H9 (cell line): ENCODE data around the gene EIF4E2. TPM values are rescaled to one million over a fixed set of nuclear protein-coding genes. Genes with fewer than 3 reads are reported as not detected.

Source experiments
- DNase-seq: peaks from one replicate; pipeline ENCODE4 v3.0.0-alpha.2; 2017
- H2AFZ ChIP-seq: one replicate; pipeline ENCODE4 v1.6.1; 2013; ENCODE audit warnings: mild to moderate bottlenecking, low read length, control low read depth, moderate library complexity
- H2AK5ac ChIP-seq: 2 replicates; pipeline ENCODE4 v1.6.1; 2013; ENCODE audit warnings: low read length, control low read depth, mixed read lengths; ENCODE audit not compliant: insufficient read length
- H2BK120ac ChIP-seq: one replicate; pipeline ENCODE4 v1.6.1; 2013; ENCODE audit warnings: low read depth, mild to moderate bottlenecking, low read length, control low read depth, inconsistent platforms; ENCODE audit not compliant: poor library complexity, severe bottlenecking
- H2BK12ac ChIP-seq: 2 replicates; pipeline ENCODE4 v1.6.1; 2013; ENCODE audit warnings: low read length, control low read depth, mixed read lengths, low read depth; ENCODE audit not compliant: insufficient read length
- H2BK15ac ChIP-seq: 2 replicates; pipeline ENCODE4 v1.6.1; 2013; ENCODE audit warnings: low read depth, low read length, control low read depth
- H2BK20ac ChIP-seq: one replicate; pipeline ENCODE4 v1.6.1; 2013; ENCODE audit warnings: low read depth, mild to moderate bottlenecking, low read length, control low read depth, inconsistent platforms; ENCODE audit not compliant: poor library complexity, severe bottlenecking
- H2BK5ac ChIP-seq: 2 replicates; pipeline ENCODE4 v1.6.1; 2013; ENCODE audit warnings: low read length, control low read depth, mixed read lengths; ENCODE audit not compliant: insufficient read length
- H3K14ac ChIP-seq: 2 replicates; pipeline ENCODE4 v1.6.1; 2013; ENCODE audit warnings: low read length, control low read depth; ENCODE audit not compliant: insufficient read depth
- H3K18ac ChIP-seq: 2 replicates; pipeline ENCODE4 v1.6.1; 2013; ENCODE audit warnings: low read depth, mild to moderate bottlenecking, mixed read lengths, low read length, control low read depth; ENCODE audit not compliant: insufficient read length
- H3K23ac ChIP-seq: 2 replicates; pipeline ENCODE4 v1.6.1; 2013; ENCODE audit warnings: low read length, control low read depth, mixed read lengths, low read depth; ENCODE audit not compliant: insufficient read length
- H3K23me2 ChIP-seq: 2 replicates; pipeline ENCODE4 v1.6.1; 2013; ENCODE audit warnings: low read depth, mild to moderate bottlenecking, mixed read lengths, low read length, control low read depth; ENCODE audit not compliant: insufficient read length, poor library complexity, severe bottlenecking
- H3K27ac ChIP-seq: 2 replicates; pipeline ENCODE4 v1.5.1; 2013; ENCODE audit warnings: low read length, control low read depth, mixed read lengths, low read depth; ENCODE audit not compliant: insufficient read length
- H3K27me3 ChIP-seq: 2 replicates; pipeline ENCODE4 v1.6.1; 2013; ENCODE audit warnings: low read length, control low read depth, inconsistent platforms; ENCODE audit not compliant: insufficient read depth
- H3K4ac ChIP-seq: 2 replicates; pipeline ENCODE4 v1.6.1; 2013; ENCODE audit warnings: low read depth, mild to moderate bottlenecking, control low read depth, inconsistent platforms, low read length, moderate library complexity
- H3K4me1 ChIP-seq: 2 replicates; pipeline ENCODE4 v1.6.1; 2013; ENCODE audit warnings: low read length, control low read depth, inconsistent platforms; ENCODE audit not compliant: insufficient read depth
- H3K4me2 ChIP-seq: 2 replicates; pipeline ENCODE4 v1.6.1; 2013; ENCODE audit warnings: low read length, control low read depth, mixed read lengths; ENCODE audit not compliant: insufficient read length, insufficient read depth
- H3K56ac ChIP-seq: 2 replicates; pipeline ENCODE4 v1.6.1; 2013; ENCODE audit warnings: low read depth, mild to moderate bottlenecking, mixed read lengths, low read length, control low read depth; ENCODE audit not compliant: insufficient read length
- H3K79me1 ChIP-seq: 2 replicates; pipeline ENCODE4 v1.6.1; 2013; ENCODE audit warnings: low read depth, mild to moderate bottlenecking, moderate library complexity, low read length, control low read depth, inconsistent platforms; ENCODE audit not compliant: insufficient read depth, poor library complexity, severe bottlenecking
- H3K79me2 ChIP-seq: 2 replicates; pipeline ENCODE4 v1.6.1; 2013; ENCODE audit warnings: low read length, control low read depth, inconsistent platforms; ENCODE audit not compliant: insufficient read depth
- H3K9ac ChIP-seq: 2 replicates; pipeline ENCODE4 v1.6.1; 2013; ENCODE audit warnings: low read length, control low read depth, mixed read lengths; ENCODE audit not compliant: insufficient read length; ENCODE audit errors: extremely low read depth
- H3K9me3 ChIP-seq: one replicate; pipeline ENCODE4 v1.6.1; 2013; ENCODE audit warnings: low read depth, low read length, inconsistent platforms; ENCODE audit not compliant: control insufficient read depth
- H3T11ph ChIP-seq: one replicate; pipeline ENCODE4 v1.6.1; 2013; ENCODE audit warnings: mild to moderate bottlenecking, low read length, control low read depth, inconsistent platforms
- H4K20me1 ChIP-seq: one replicate; pipeline ENCODE4 v1.6.1; 2013; ENCODE audit not compliant: control insufficient read depth, insufficient read length, insufficient read depth
- H4K5ac ChIP-seq: 2 replicates; pipeline ENCODE4 v1.6.1; 2013; ENCODE audit warnings: low read depth, mild to moderate bottlenecking, mixed read lengths, low read length, control low read depth; ENCODE audit not compliant: insufficient read length
- H4K8ac ChIP-seq: replicated peaks from 2 replicates; pipeline ENCODE4 v1.6.1; 2013; ENCODE audit warnings: low read length, control low read depth, mixed read lengths, low read depth; ENCODE audit not compliant: insufficient read length
- H4K91ac ChIP-seq: 2 replicates; pipeline ENCODE4 v1.6.1; 2013; ENCODE audit warnings: low read depth, mild to moderate bottlenecking, moderate library complexity, mixed read lengths, low read length, control low read depth; ENCODE audit not compliant: insufficient read length
- H3K27ac Mint-ChIP-seq, 3 experiments: 2 replicates in 2 of 3; 3 replicates in 1 of 3; pipeline ENCODE4 v1.8.0; 2020 to 2021; ENCODE audit warnings: mixed read lengths in 3 of 3, mild to moderate bottlenecking in 1 of 3, moderate library complexity in 1 of 3
- H3K27me3 Mint-ChIP-seq: 2 replicates; pipeline ENCODE4 v1.8.0; 2021; ENCODE audit warnings: low read depth, mild to moderate bottlenecking, moderate library complexity, mixed read lengths
- H3K36me3 Mint-ChIP-seq, 3 experiments: 2 replicates in 2 of 3; 3 replicates in 1 of 3; pipeline ENCODE4 v1.8.0; 2020 to 2021; ENCODE audit warnings: low read depth in 3 of 3, mixed read lengths in 3 of 3; ENCODE audit not compliant: insufficient read depth in 1 of 3
- H3K4me1 Mint-ChIP-seq, 2 experiments: 2 replicates each; pipeline ENCODE4 v1.8.0; 2020; ENCODE audit warnings: mixed read lengths in 2 of 2
- H3K4me3 Mint-ChIP-seq, 2 experiments: 2 replicates in 1 of 2; 3 replicates in 1 of 2; pipeline ENCODE4 v1.8.0; 2020 to 2021; ENCODE audit warnings: mild to moderate bottlenecking in 2 of 2, mixed read lengths in 2 of 2, moderate library complexity in 1 of 2
- H3K9me3 Mint-ChIP-seq, 2 experiments: 2 replicates in 1 of 2; 3 replicates in 1 of 2; pipeline ENCODE4 v1.8.0; 2020; ENCODE audit warnings: mild to moderate bottlenecking in 2 of 2, mixed read lengths in 2 of 2, moderate library complexity in 1 of 2
- CTCF ChIP-seq: fragments of 200-600 bp; sonication (generic); conservative IDR thresholded peaks from 3 replicates; pipeline ENCODE4 v1.8.0; 2021; ENCODE audit warnings: antibody characterized with exemption, mild to moderate bottlenecking
- WGBS: extraction: QIAGEN DNeasy Blood & Tissue Kit; methylation state at CpG from one replicate; pipeline ENCODE4 v1.1.7; 2013; ENCODE audit warnings: missing lambda C conversion rate, low lambda C conversion rate, mixed read lengths; ENCODE audit not compliant: insufficient read length; ENCODE audit errors: extremely low coverage; 5-methylcytosine and 5-hydroxymethylcytosine counted together
- total RNA-seq: library from RNA; stranded (reverse); gene quantifications from 2 replicates; pipeline ENCODE4 v1.2.1, GENCODE V29; 2021

Gene EIF4E2
- total RNA-seq, 1 experiment from 2014 or later, result 109 TPM

DNA sequence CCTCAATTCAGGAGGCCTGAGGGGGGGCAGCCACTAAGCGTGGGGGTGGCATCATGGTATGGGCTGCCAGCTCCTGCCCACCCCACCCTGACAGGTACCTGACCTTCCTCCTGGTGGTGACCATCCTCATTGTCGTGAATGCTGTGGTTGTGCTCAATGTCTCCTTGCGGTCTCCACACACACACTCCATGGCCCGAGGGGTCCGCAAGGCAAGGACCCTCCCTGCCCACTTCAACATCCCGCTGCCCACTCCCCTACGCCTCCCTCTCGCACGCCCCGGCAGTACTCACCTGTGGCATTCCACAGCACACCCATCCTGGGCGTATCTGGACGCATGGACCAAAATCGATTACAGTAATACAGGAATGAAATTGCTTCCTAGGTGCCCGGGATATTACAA, 7.0 kb upstream of the EIF4E2 start:
- WGBS, result no CpG with 5 or more reads among the region's 14 CpGs
- no peaks in the 10 kb centered on the region for H4K20me1 ChIP-seq
- peaks cover 5% of the 10 kb centered on the region; the same call in 1 of the 2 replicates for H3K27me3 Mint-ChIP-seq

More for the DNA sequence above, 7.0 kb upstream of the EIF4E2 start:
- Histone ChIP-seq H3K79me1 (no peaks in the 10 kb centered on the region), H2AFZ (no peak overlapping the region), H2BK20ac (no peak overlapping the region), H3K18ac (no peak overlapping the region), H3K9ac (no peak overlapping the region), H3K4me2 (no peak overlapping the region), H2BK15ac (no peak overlapping the region), H2BK12ac (no peak overlapping the region), H4K5ac (no peak overlapping the region), H3K9me3 (no peaks in the 10 kb centered on the region), H3K23ac (no peak overlapping the region), H4K91ac (no peak overlapping the region), H3K56ac (no peak overlapping the region), H3K27ac (no peak overlapping the region), H2BK5ac (no peak overlapping the region), H3K79me2 (no peaks in the 10 kb centered on the region), H3K14ac (no peak overlapping the region; the same call in 1 of the 2 replicates), H3K4me1 (no peaks in the 10 kb centered on the region), H2BK120ac (no peak overlapping the region), H2AK5ac (no peak overlapping the region), H3K27me3 (no peaks in the 10 kb centered on the region; the same call in 1 of the 2 replicates), H3T11ph (no peak overlapping the region), H3K23me2 (no peaks in the 10 kb centered on the region), H3K4ac (no peak overlapping the region), H4K8ac (no peak overlapping the region)
- no peak for TF ChIP-seq CTCF
- H3K9me3 Mint-ChIP-seq, result peaks cover under 1 to 2% of the 10 kb centered on the region in 2 experiments
- H3K4me3 Mint-ChIP-seq, result no peak overlapping the region; a peak in 1 of 5 replicates
- no peak for DNase-seq
- peaks cover 13 to 17% of the 10 kb centered on the region in 2 experiments for H3K4me1 Mint-ChIP-seq
- H3K27ac Mint-ChIP-seq, result no peak overlapping the region
- H3K36me3 Mint-ChIP-seq, result peaks cover 21 to 24% (median 21%) of the 10 kb centered on the region in 3 experiments
